T-helper 1 cell (primary cell): ENCODE measurements around the gene GALNT7.

Experiments used
- DNase-seq, 5 donors: peaks; one replicate each; pipeline ENCODE4 v3.0.0-alpha.2; 2012 to 2020

The GALNT7 gene

GRCh38 chr4:173314715-173315114 is 146.1 kb downstream of the GALNT7 start:
- DNase-seq, result no peak

- no peak for DNase-seq
Measured at GRCh38 chr4:173316060-173316459, 147.4 kb downstream of the GALNT7 start.

GRCh38 chr4:173317004-173317403 is 148.4 kb downstream of the GALNT7 start:
- no peak for DNase-seq

GRCh38 chr4:173318240-173318639 is 149.6 kb downstream of the GALNT7 start:
- DNase-seq, result no peak

GRCh38 chr4:173318648-173319211 is 150.1 kb downstream of the GALNT7 start:
- peak in 1 of 5 donors; percentile 28 for DNase-seq

GRCh38 chr4:173319696-173320095 is 151.1 kb downstream of the GALNT7 start:
- DNase-seq, result no peak

- no peak for DNase-seq
Measured at GRCh38 chr4:173325007-173325736, 156.6 kb downstream of the GALNT7 start.

GRCh38 chr4:173328236-173328901 is 159.8 kb downstream of the GALNT7 start:
- no peak for DNase-seq

GRCh38 chr4:173330590-173330989 is 162.0 kb downstream of the GALNT7 start:
- DNase-seq, result no peak

GRCh38 chr4:173332021-173332487 is 163.4 kb downstream of the GALNT7 start:
- DNase-seq, result peak in 1 of 5 donors; percentile 66

GRCh38 chr4:173332963-173333657 is 164.5 kb downstream of the GALNT7 start:
- peak in 1 of 5 donors; percentile 33 for DNase-seq

- peak in 4 of 5 donors; percentile 31 to 54 (median 34) for DNase-seq
Measured at GRCh38 chr4:173333658-173334084, 165.1 kb downstream of the GALNT7 start.

- peak; percentile 97 to 100 (median 99) for DNase-seq
Measured at GRCh38 chr4:173334085-173334890, 165.7 kb downstream of the GALNT7 start, which contains the start of gene HMGB2. TSS of gene HMGB2 (minus strand) at chr4:173334358. CDS start at chr4:173333649, 709 bp downstream.

- peak; percentile 9 to 78 (median 12) for DNase-seq
Measured at GRCh38 chr4:173334891-173335752, 166.5 kb downstream of the GALNT7 start.

GRCh38 chr4:173337463-173337862 is 168.9 kb downstream of the GALNT7 start:
- no peak for DNase-seq

GRCh38 chr4:173343832-173344397 is 175.3 kb downstream of the GALNT7 start:
- DNase-seq, result no peak

- DNase-seq, result no peak
Measured at GRCh38 chr4:173345648-173346047, 177.0 kb downstream of the GALNT7 start.

GRCh38 chr4:173346074-173346473 is 177.5 kb downstream of the GALNT7 start:
- DNase-seq, result no peak

- DNase-seq, result no peak
Measured at GRCh38 chr4:173347467-173347866, 178.9 kb downstream of the GALNT7 start.

- DNase-seq, result no peak
Measured at GRCh38 chr4:173357939-173358338, 189.3 kb downstream of the GALNT7 start.
